H9 (cell line): ENCODE measurements around the gene SOCS7. TPM values are rescaled to one million over a fixed set of nuclear protein-coding genes. Genes with fewer than 3 reads are reported as not detected.

Experiments used
- DNase-seq: peaks from one replicate; pipeline ENCODE4 v3.0.0-alpha.2; 2017
- H2AFZ ChIP-seq: one replicate; pipeline ENCODE4 v1.6.1; 2013; ENCODE audit warnings: mild to moderate bottlenecking, low read length, control low read depth, moderate library complexity
- H2AK5ac ChIP-seq: 2 replicates; pipeline ENCODE4 v1.6.1; 2013; ENCODE audit warnings: low read length, control low read depth, mixed read lengths; ENCODE audit not compliant: insufficient read length
- H2BK120ac ChIP-seq: one replicate; pipeline ENCODE4 v1.6.1; 2013; ENCODE audit warnings: low read depth, mild to moderate bottlenecking, low read length, control low read depth, inconsistent platforms; ENCODE audit not compliant: poor library complexity, severe bottlenecking
- H2BK12ac ChIP-seq: 2 replicates; pipeline ENCODE4 v1.6.1; 2013; ENCODE audit warnings: low read length, control low read depth, mixed read lengths, low read depth; ENCODE audit not compliant: insufficient read length
- H2BK15ac ChIP-seq: 2 replicates; pipeline ENCODE4 v1.6.1; 2013; ENCODE audit warnings: low read depth, low read length, control low read depth
- H2BK20ac ChIP-seq: one replicate; pipeline ENCODE4 v1.6.1; 2013; ENCODE audit warnings: low read depth, mild to moderate bottlenecking, low read length, control low read depth, inconsistent platforms; ENCODE audit not compliant: poor library complexity, severe bottlenecking
- H2BK5ac ChIP-seq: 2 replicates; pipeline ENCODE4 v1.6.1; 2013; ENCODE audit warnings: low read length, control low read depth, mixed read lengths; ENCODE audit not compliant: insufficient read length
- H3K14ac ChIP-seq: 2 replicates; pipeline ENCODE4 v1.6.1; 2013; ENCODE audit warnings: low read length, control low read depth; ENCODE audit not compliant: insufficient read depth
- H3K18ac ChIP-seq: 2 replicates; pipeline ENCODE4 v1.6.1; 2013; ENCODE audit warnings: low read depth, mild to moderate bottlenecking, mixed read lengths, low read length, control low read depth; ENCODE audit not compliant: insufficient read length
- H3K23ac ChIP-seq: 2 replicates; pipeline ENCODE4 v1.6.1; 2013; ENCODE audit warnings: low read length, control low read depth, mixed read lengths, low read depth; ENCODE audit not compliant: insufficient read length
- H3K23me2 ChIP-seq: 2 replicates; pipeline ENCODE4 v1.6.1; 2013; ENCODE audit warnings: low read depth, mild to moderate bottlenecking, mixed read lengths, low read length, control low read depth; ENCODE audit not compliant: insufficient read length, poor library complexity, severe bottlenecking
- H3K27ac ChIP-seq: 2 replicates; pipeline ENCODE4 v1.5.1; 2013; ENCODE audit warnings: low read length, control low read depth, mixed read lengths, low read depth; ENCODE audit not compliant: insufficient read length
- H3K27me3 ChIP-seq: 2 replicates; pipeline ENCODE4 v1.6.1; 2013; ENCODE audit warnings: low read length, control low read depth, inconsistent platforms; ENCODE audit not compliant: insufficient read depth
- H3K4ac ChIP-seq: 2 replicates; pipeline ENCODE4 v1.6.1; 2013; ENCODE audit warnings: low read depth, mild to moderate bottlenecking, control low read depth, inconsistent platforms, low read length, moderate library complexity
- H3K4me1 ChIP-seq: 2 replicates; pipeline ENCODE4 v1.6.1; 2013; ENCODE audit warnings: low read length, control low read depth, inconsistent platforms; ENCODE audit not compliant: insufficient read depth
- H3K4me2 ChIP-seq: 2 replicates; pipeline ENCODE4 v1.6.1; 2013; ENCODE audit warnings: low read length, control low read depth, mixed read lengths; ENCODE audit not compliant: insufficient read length, insufficient read depth
- H3K56ac ChIP-seq: 2 replicates; pipeline ENCODE4 v1.6.1; 2013; ENCODE audit warnings: low read depth, mild to moderate bottlenecking, mixed read lengths, low read length, control low read depth; ENCODE audit not compliant: insufficient read length
- H3K79me1 ChIP-seq: 2 replicates; pipeline ENCODE4 v1.6.1; 2013; ENCODE audit warnings: low read depth, mild to moderate bottlenecking, moderate library complexity, low read length, control low read depth, inconsistent platforms; ENCODE audit not compliant: insufficient read depth, poor library complexity, severe bottlenecking
- H3K79me2 ChIP-seq: 2 replicates; pipeline ENCODE4 v1.6.1; 2013; ENCODE audit warnings: low read length, control low read depth, inconsistent platforms; ENCODE audit not compliant: insufficient read depth
- H3K9ac ChIP-seq: 2 replicates; pipeline ENCODE4 v1.6.1; 2013; ENCODE audit warnings: low read length, control low read depth, mixed read lengths; ENCODE audit not compliant: insufficient read length; ENCODE audit errors: extremely low read depth
- H3K9me3 ChIP-seq: one replicate; pipeline ENCODE4 v1.6.1; 2013; ENCODE audit warnings: low read depth, low read length, inconsistent platforms; ENCODE audit not compliant: control insufficient read depth
- H3T11ph ChIP-seq: one replicate; pipeline ENCODE4 v1.6.1; 2013; ENCODE audit warnings: mild to moderate bottlenecking, low read length, control low read depth, inconsistent platforms
- H4K20me1 ChIP-seq: one replicate; pipeline ENCODE4 v1.6.1; 2013; ENCODE audit not compliant: control insufficient read depth, insufficient read length, insufficient read depth
- H4K5ac ChIP-seq: 2 replicates; pipeline ENCODE4 v1.6.1; 2013; ENCODE audit warnings: low read depth, mild to moderate bottlenecking, mixed read lengths, low read length, control low read depth; ENCODE audit not compliant: insufficient read length
- H4K8ac ChIP-seq: replicated peaks from 2 replicates; pipeline ENCODE4 v1.6.1; 2013; ENCODE audit warnings: low read length, control low read depth, mixed read lengths, low read depth; ENCODE audit not compliant: insufficient read length
- H4K91ac ChIP-seq: 2 replicates; pipeline ENCODE4 v1.6.1; 2013; ENCODE audit warnings: low read depth, mild to moderate bottlenecking, moderate library complexity, mixed read lengths, low read length, control low read depth; ENCODE audit not compliant: insufficient read length
- H3K27ac Mint-ChIP-seq, 3 experiments: 2 replicates in 2 of 3; 3 replicates in 1 of 3; pipeline ENCODE4 v1.8.0; 2020 to 2021; ENCODE audit warnings: mixed read lengths in 3 of 3, mild to moderate bottlenecking in 1 of 3, moderate library complexity in 1 of 3
- H3K27me3 Mint-ChIP-seq: 2 replicates; pipeline ENCODE4 v1.8.0; 2021; ENCODE audit warnings: low read depth, mild to moderate bottlenecking, moderate library complexity, mixed read lengths
- H3K36me3 Mint-ChIP-seq, 3 experiments: 2 replicates in 2 of 3; 3 replicates in 1 of 3; pipeline ENCODE4 v1.8.0; 2020 to 2021; ENCODE audit warnings: low read depth in 3 of 3, mixed read lengths in 3 of 3; ENCODE audit not compliant: insufficient read depth in 1 of 3
- H3K4me1 Mint-ChIP-seq, 2 experiments: 2 replicates each; pipeline ENCODE4 v1.8.0; 2020; ENCODE audit warnings: mixed read lengths in 2 of 2
- H3K4me3 Mint-ChIP-seq, 2 experiments: 2 replicates in 1 of 2; 3 replicates in 1 of 2; pipeline ENCODE4 v1.8.0; 2020 to 2021; ENCODE audit warnings: mild to moderate bottlenecking in 2 of 2, mixed read lengths in 2 of 2, moderate library complexity in 1 of 2
- H3K9me3 Mint-ChIP-seq, 2 experiments: 2 replicates in 1 of 2; 3 replicates in 1 of 2; pipeline ENCODE4 v1.8.0; 2020; ENCODE audit warnings: mild to moderate bottlenecking in 2 of 2, mixed read lengths in 2 of 2, moderate library complexity in 1 of 2
- WGBS: extraction: QIAGEN DNeasy Blood & Tissue Kit; methylation state at CpG from one replicate; pipeline ENCODE4 v1.1.7; 2013; ENCODE audit warnings: missing lambda C conversion rate, low lambda C conversion rate, mixed read lengths; ENCODE audit not compliant: insufficient read length; ENCODE audit errors: extremely low coverage; 5-methylcytosine and 5-hydroxymethylcytosine counted together
- total RNA-seq: library from RNA; stranded (reverse); gene quantifications from 2 replicates; pipeline ENCODE4 v1.2.1, GENCODE V29; 2021
- TF ChIP-seq, protein P1 (sequence below): fragments of 200-600 bp; sonication (generic); conservative IDR thresholded peaks from 3 replicates; pipeline ENCODE4 v1.8.0; 2021; ENCODE audit warnings: antibody characterized with exemption, mild to moderate bottlenecking

Gene SOCS7
- total RNA-seq, 1 experiment from 2014 or later: 31.0 TPM

DNA sequence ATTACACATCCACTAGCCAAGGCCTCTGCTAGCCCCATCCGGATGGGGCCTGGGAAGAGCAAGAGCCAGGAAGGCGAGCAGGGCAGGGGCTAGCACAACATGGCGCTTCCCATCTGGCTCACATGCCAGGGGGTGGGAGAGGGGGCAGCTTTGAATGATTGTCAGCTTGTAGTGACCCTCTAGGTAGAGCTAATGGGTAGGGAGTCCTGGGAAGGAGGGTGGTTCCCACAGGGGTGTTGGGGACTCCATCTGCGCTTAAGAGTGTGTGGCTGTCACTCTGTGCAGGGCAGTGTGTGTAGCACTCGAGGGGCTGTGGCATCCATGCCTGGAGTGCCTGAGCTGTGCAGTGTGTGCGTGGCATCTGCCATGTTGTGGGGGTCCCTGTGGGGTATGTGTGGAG is 101.1 kb downstream of the SOCS7 start:
- Histone ChIP-seq H4K20me1 (no peaks in the 10 kb centered on the region), H3K27me3 (no peaks in the 10 kb centered on the region), H3K18ac (no peak overlapping the region), H2AFZ (no peak overlapping the region), H3K9me3 (no peaks in the 10 kb centered on the region), H3K14ac (no peak overlapping the region), H3K27ac (peak overlapping the region; percentile 19), H2BK15ac (no peak overlapping the region), H4K5ac (no peak overlapping the region), H3K79me1 (peaks cover 2% of the 10 kb centered on the region), H3K4me1 (peaks cover 27% of the 10 kb centered on the region), H4K8ac (no peak overlapping the region), H2AK5ac (no peak overlapping the region), H4K91ac (no peak overlapping the region), H3T11ph (no peak overlapping the region), H3K4ac (no peak overlapping the region; the same call in 1 of the 2 replicates), H3K23me2 (peaks cover 19% of the 10 kb centered on the region), H2BK120ac (no peak overlapping the region), H2BK12ac (no peak overlapping the region), H3K23ac (no peak overlapping the region), H3K79me2 (peaks cover 26% of the 10 kb centered on the region; the same call in 1 of the 2 replicates), H3K4me2 (peak overlapping the region; percentile 76), H3K56ac (no peak overlapping the region), H2BK5ac (no peak overlapping the region), H2BK20ac (no peak overlapping the region), H3K9ac (no peak overlapping the region)
- peak overlapping the region; percentile 79 to 85 for H3K4me3 Mint-ChIP-seq
- peaks cover 4 to 13% (median 5%) of the 10 kb centered on the region in 3 experiments; a peak in 5 of 7 replicates for H3K36me3 Mint-ChIP-seq
- peaks cover 68 to 78% of the 10 kb centered on the region in 2 experiments for H3K4me1 Mint-ChIP-seq
- TF ChIP-seq, protein P1, sequence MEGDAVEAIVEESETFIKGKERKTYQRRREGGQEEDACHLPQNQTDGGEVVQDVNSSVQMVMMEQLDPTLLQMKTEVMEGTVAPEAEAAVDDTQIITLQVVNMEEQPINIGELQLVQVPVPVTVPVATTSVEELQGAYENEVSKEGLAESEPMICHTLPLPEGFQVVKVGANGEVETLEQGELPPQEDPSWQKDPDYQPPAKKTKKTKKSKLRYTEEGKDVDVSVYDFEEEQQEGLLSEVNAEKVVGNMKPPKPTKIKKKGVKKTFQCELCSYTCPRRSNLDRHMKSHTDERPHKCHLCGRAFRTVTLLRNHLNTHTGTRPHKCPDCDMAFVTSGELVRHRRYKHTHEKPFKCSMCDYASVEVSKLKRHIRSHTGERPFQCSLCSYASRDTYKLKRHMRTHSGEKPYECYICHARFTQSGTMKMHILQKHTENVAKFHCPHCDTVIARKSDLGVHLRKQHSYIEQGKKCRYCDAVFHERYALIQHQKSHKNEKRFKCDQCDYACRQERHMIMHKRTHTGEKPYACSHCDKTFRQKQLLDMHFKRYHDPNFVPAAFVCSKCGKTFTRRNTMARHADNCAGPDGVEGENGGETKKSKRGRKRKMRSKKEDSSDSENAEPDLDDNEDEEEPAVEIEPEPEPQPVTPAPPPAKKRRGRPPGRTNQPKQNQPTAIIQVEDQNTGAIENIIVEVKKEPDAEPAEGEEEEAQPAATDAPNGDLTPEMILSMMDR: no peak
- no peaks in the 10 kb centered on the region for H3K9me3 Mint-ChIP-seq
- H3K27me3 Mint-ChIP-seq: no peaks in the 10 kb centered on the region; the same call in 1 of the 2 replicates
- DNase-seq: no peak
- H3K27ac Mint-ChIP-seq: peak overlapping the region; percentile 98 to 100 (median 99)
- no CpG with 5 or more reads among the region's 6 CpGs for WGBS
